IMR-90 (cell line): ENCODE data around the gene AMOTL2. TPM values are rescaled to one million over a fixed set of nuclear protein-coding genes. Genes with fewer than 3 reads are reported as not detected.

Experiments used
- ATAC-seq: fragments of 200-7000 bp; cut with Tn5 transposase; 2 replicates; pipeline ENCODE4 v1.9.1; 2020; ENCODE audit warnings: low read depth, mild to moderate bottlenecking, moderate library complexity
- BruUV-seq: library from RNA; stranded (reverse); fragments of 400-500 nt; replicated peaks from 2 replicates; lab custom pipeline; 2021; lab: Mats Ljungman, UMichigan
- CTCF ChIA-PET: fragments of 300-600 bp; formaldehyde crosslinking; extraction: SDS; loops from one replicate; lab custom pipeline; 2021; ENCODE audit warnings: antibody characterized with exemption; lab: Yijun Ruan, JAX
- POLR2A ChIA-PET: fragments of 300-600 bp; sonication (Branson Sonifier 250); formaldehyde crosslinking; loops from one replicate; lab custom pipeline; 2022; ENCODE audit warnings: antibody characterized with exemption; ENCODE audit not compliant: unreplicated experiment; lab: Charles Lee
- DNase-seq: peaks from one replicate; pipeline ENCODE4 v3.0.0; 2013
- H2AFZ ChIP-seq: replicated peaks from 2 replicates; pipeline ENCODE3; 2013; ENCODE audit warnings: low read length, mild to moderate bottlenecking; ENCODE audit not compliant: poor library complexity
- H2AK5ac ChIP-seq: 2 replicates; pipeline ENCODE4 v1.6.1; 2013; ENCODE audit warnings: low read depth, low read length, inconsistent platforms
- H2AK9ac ChIP-seq: replicated peaks from 2 replicates; pipeline ENCODE3; 2013; ENCODE audit warnings: mild to moderate bottlenecking, low read depth, low read length, moderate library complexity; ENCODE audit not compliant: poor library complexity
- H2BK120ac ChIP-seq: 2 replicates; pipeline ENCODE4 v1.6.1; 2013; ENCODE audit warnings: low read depth, low read length, inconsistent platforms
- H2BK15ac ChIP-seq: 3 replicates; pipeline ENCODE4 v1.6.1; 2013; ENCODE audit warnings: low read depth, low read length, inconsistent platforms
- H2BK20ac ChIP-seq: 2 replicates; pipeline ENCODE4 v1.6.1; 2013; ENCODE audit warnings: low read depth, mild to moderate bottlenecking, inconsistent platforms, low read length, moderate library complexity
- H2BK5ac ChIP-seq: 2 replicates; pipeline ENCODE4 v1.6.1; 2013; ENCODE audit warnings: mild to moderate bottlenecking, low read depth, low read length, inconsistent platforms; ENCODE audit not compliant: poor library complexity, severe bottlenecking
- H3K14ac ChIP-seq: replicated peaks from 2 replicates; pipeline ENCODE4 v1.6.1; 2013; ENCODE audit warnings: low read depth, low read length, inconsistent platforms
- H3K18ac ChIP-seq: 2 replicates; pipeline ENCODE4 v1.6.1; 2013; ENCODE audit warnings: low read depth, low read length, control low read depth
- H3K23ac ChIP-seq: 2 replicates; pipeline ENCODE4 v1.6.1; 2013; ENCODE audit warnings: low read depth, low read length, inconsistent platforms
- H3K27ac ChIP-seq: 2 replicates; pipeline ENCODE4 v1.5.1; 2013; ENCODE audit warnings: mild to moderate bottlenecking, control low read depth, low read length; ENCODE audit not compliant: insufficient read depth
- H3K27me3 ChIP-seq: 2 replicates; pipeline ENCODE4 v1.6.1; 2013; ENCODE audit warnings: low read length; ENCODE audit not compliant: control insufficient read depth, insufficient read depth
- H3K36me3 ChIP-seq: 2 replicates; pipeline ENCODE4 v1.6.1; 2013; ENCODE audit warnings: low read length, mixed read lengths; ENCODE audit not compliant: control insufficient read depth, insufficient read depth
- H3K4ac ChIP-seq: 2 replicates; pipeline ENCODE4 v1.6.1; 2013; ENCODE audit warnings: low read depth, low read length, inconsistent platforms
- H3K4me1 ChIP-seq: 2 replicates; pipeline ENCODE4 v1.6.1; 2013; ENCODE audit warnings: low read length, mixed read lengths; ENCODE audit not compliant: control insufficient read depth, insufficient read depth
- H3K4me2 ChIP-seq: 2 replicates; pipeline ENCODE4 v1.6.1; 2013; ENCODE audit warnings: low read depth, mild to moderate bottlenecking, control low read depth, low read length, moderate library complexity
- H3K4me3 ChIP-seq: 2 replicates; pipeline ENCODE4 v1.5.1; 2013; ENCODE audit warnings: low read depth, mild to moderate bottlenecking, control low read depth, low read length, moderate library complexity; ENCODE audit not compliant: insufficient read depth
- H3K56ac ChIP-seq: 2 replicates; pipeline ENCODE4 v1.6.1; 2013; ENCODE audit warnings: low read length, inconsistent platforms; ENCODE audit not compliant: insufficient read depth; ENCODE audit errors: extremely low read depth
- H3K79me1 ChIP-seq, 2 experiments: 2 replicates each; pipeline ENCODE4 v1.6.1; 2013; ENCODE audit warnings: low read length in 2 of 2, inconsistent platforms in 1 of 2, low read depth in 1 of 2
- H3K9ac ChIP-seq: 2 replicates; pipeline ENCODE4 v1.6.1; 2013; ENCODE audit warnings: low read depth, low read length, control low read depth
- H3K9me1 ChIP-seq: 2 replicates; pipeline ENCODE4 v1.6.1; 2013; ENCODE audit warnings: low read length, inconsistent platforms; ENCODE audit not compliant: insufficient read depth
- H3K9me3 ChIP-seq: 2 replicates; pipeline ENCODE4 v1.6.1; 2013; ENCODE audit warnings: low read length; ENCODE audit not compliant: control insufficient read depth, insufficient read depth
- H4K20me1 ChIP-seq: 2 replicates; pipeline ENCODE4 v1.6.1; 2013; ENCODE audit warnings: low read length, inconsistent platforms; ENCODE audit not compliant: insufficient read depth
- H4K5ac ChIP-seq: 2 replicates; pipeline ENCODE4 v1.6.1; 2013; ENCODE audit warnings: mild to moderate bottlenecking, low read depth, low read length, control low read depth
- H4K8ac ChIP-seq, 2 experiments: 2 replicates each; pipeline ENCODE4 v1.6.1; 2013; ENCODE audit warnings: low read depth in 2 of 2, low read length in 2 of 2, control low read depth in 1 of 2, inconsistent platforms in 1 of 2
- H4K91ac ChIP-seq: 2 replicates; pipeline ENCODE4 v1.6.1; 2013; ENCODE audit warnings: low read depth, low read length, inconsistent platforms; ENCODE audit not compliant: insufficient read depth
- CEBPB ChIP-seq: IDR thresholded peaks from 2 replicates; pipeline ENCODE4 v1.6.1; 2012; ENCODE audit warnings: low read depth, low read length, improper control_type of control experiment
- CHD1 ChIP-seq: IDR thresholded peaks from 2 replicates; pipeline ENCODE4 v1.6.1; 2012; ENCODE audit warnings: low read depth, low read length, improper control_type of control experiment
- CTCF ChIP-seq: conservative IDR thresholded peaks from 2 replicates; pipeline ENCODE4 v1.5.1; 2012; ENCODE audit warnings: mild to moderate bottlenecking, low read depth, low read length, improper control_type of control experiment
- ELK1 ChIP-seq: fragments of 150-350 bp; IDR thresholded peaks from 2 replicates; pipeline ENCODE4 v1.6.1; 2016; ENCODE audit warnings: low read depth, mild to moderate bottlenecking, low read length, moderate library complexity, borderline replicate concordance
- FOS ChIP-seq: fragments of 150-350 bp; IDR thresholded peaks from 2 replicates; pipeline ENCODE4 v1.6.1; 2016; ENCODE audit warnings: low read depth, low read length
- MAZ ChIP-seq: IDR thresholded peaks from 2 replicates; pipeline ENCODE4 v1.6.1; 2012; ENCODE audit warnings: low read depth, mild to moderate bottlenecking, low read length, improper control_type of control experiment, moderate library complexity, borderline replicate concordance
- MXI1 ChIP-seq: IDR thresholded peaks from 2 replicates; pipeline ENCODE4 v1.6.1; 2012; ENCODE audit warnings: low read depth, mild to moderate bottlenecking, low read length, moderate library complexity, borderline replicate concordance
- RAD21 ChIP-seq: IDR thresholded peaks from 2 replicates; pipeline ENCODE4 v1.6.1; 2012; ENCODE audit warnings: low read length, improper control_type of control experiment
- RCOR1 ChIP-seq: IDR thresholded peaks from 2 replicates; pipeline ENCODE4 v1.6.1; 2012; ENCODE audit warnings: mild to moderate bottlenecking, low read length, improper control_type of control experiment; ENCODE audit not compliant: insufficient replicate concordance
- SMC3 ChIP-seq: fragments of 150-350 bp; IDR thresholded peaks from 2 replicates; pipeline ENCODE4 v1.6.1; 2016; ENCODE audit warnings: low read depth, mild to moderate bottlenecking, antibody characterized with exemption, low read length, moderate library complexity
- WGBS, 2 experiments: methylation state at CpG; one replicate each; pipeline versions ENCODE4 v1.1.5 to v1.1.7; 2013; ENCODE audit warnings: missing lambda C conversion rate in 2 of 2; ENCODE audit not compliant: insufficient read length in 1 of 2; ENCODE audit errors: extremely low coverage in 2 of 2; 5-methylcytosine and 5-hydroxymethylcytosine counted together
- dilution Hi-C: fragments of 300-500 bp; cut with HindIII; formaldehyde crosslinking; loops from one replicate; pipeline ENCODE4 v1.14.3; 2018; ENCODE audit warnings: low sequenced_read_pairs; ENCODE audit not compliant: unreplicated experiment
- in situ Hi-C: fragments of 300-500 bp; cut with MboI; formaldehyde crosslinking; loops from 3 replicates; pipeline ENCODE4 v1.14.3; 2019; ENCODE audit warnings: low sequenced_read_pairs, inconsistent platforms, mixed read lengths
- intact Hi-C: fragments of 100-400 bp; cut with micrococcal nuclease; formaldehyde crosslinking; loops from 2 replicates; pipeline ENCODE4 v1.10.0; 2022
- polyA plus RNA-seq, 3 experiments: library from polyadenylated mRNA; depleted of rRNA; stranded (reverse); fragments of >200 nt; gene quantifications; 2 replicates each; pipeline ENCODE4 v1.2.3, GENCODE V29; 2012; ENCODE audit warnings: low replicate concordance in 1 of 3
- total RNA-seq: library from RNA; depleted of rRNA; stranded (reverse); fragments of >200 nt; gene quantifications from 2 replicates; pipeline ENCODE4 v1.2.3, GENCODE V29; 2012

Gene AMOTL2
- total and polyA plus RNA-seq, 2 of the 4 experiments (the other 2 are of a cell fraction), result 162 to 176 TPM

DNA sequence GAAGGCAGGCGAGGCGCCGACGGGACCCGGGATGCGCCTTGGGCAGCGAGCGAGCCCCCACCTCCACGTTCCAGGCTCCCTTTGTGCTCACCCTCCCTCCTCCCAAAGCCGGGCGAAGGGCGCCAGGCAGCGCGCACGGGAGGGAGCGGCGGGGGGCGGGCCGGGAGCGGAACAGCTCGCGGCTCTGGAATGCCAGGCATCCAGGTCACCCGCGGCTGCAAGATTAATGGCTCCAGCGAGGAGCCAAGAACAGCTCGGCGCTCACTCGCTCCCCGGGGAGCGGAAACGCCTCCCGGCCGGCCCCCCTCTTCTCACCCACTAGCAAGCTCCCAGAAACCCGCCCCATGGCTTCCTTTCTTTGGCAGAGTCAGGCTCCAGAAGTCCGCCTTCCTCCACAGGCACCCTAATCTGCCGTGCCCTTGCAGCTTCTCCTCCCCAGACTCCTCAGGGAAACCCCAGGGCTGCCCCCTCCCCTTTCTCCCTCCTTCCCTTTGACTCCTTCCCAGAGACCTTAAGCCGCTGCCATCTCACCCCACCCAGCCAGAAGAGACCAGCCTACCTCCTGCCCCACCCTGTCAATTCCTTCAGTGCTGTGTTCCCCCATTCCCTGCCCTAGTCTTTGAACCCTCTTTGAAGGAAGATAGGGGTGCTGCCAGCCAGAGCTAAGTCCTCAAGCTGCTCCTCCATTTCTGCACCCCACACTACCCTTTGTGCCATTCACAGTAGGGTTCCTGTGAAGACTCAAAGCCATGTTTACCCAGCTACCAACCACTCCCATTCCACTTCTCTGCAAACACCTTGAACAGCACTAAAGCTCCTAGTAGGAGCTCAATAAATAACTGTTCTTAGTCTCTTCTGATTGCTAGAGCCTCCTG, 9.9 kb downstream of the AMOTL2 start (continued):
- no peak for TF ChIP-seq ELK1

DNA sequence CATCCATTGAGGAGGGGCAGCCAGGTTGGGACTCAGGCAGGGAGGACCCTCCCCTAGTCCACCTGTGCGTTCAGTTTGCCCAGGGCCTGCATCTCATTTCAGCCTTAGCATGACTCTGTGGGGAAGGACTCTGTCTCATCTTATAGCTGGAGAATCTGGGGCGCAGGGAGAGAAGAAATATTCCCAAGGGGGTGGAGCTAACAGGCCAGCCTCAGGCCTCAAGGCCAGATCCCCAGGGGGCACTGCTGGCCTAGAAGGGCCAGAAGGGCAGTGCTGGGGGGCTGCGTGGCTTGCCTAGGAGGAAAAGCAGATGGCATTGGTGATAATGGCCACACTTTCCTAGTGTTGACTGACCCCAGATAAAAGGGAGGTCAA, 10.9 kb downstream of the AMOTL2 start:
- Histone ChIP-seq H3K18ac (peak overlapping the region; percentile 63), H2AK9ac (peak overlapping the region; percentile 89), H3K27ac (peak overlapping the region; percentile 82), H3K9me1 (peaks cover 24% of the 10 kb centered on the region; the same call in 1 of the 2 replicates), H3K36me3 (peaks cover 93% of the 10 kb centered on the region), H4K20me1 (peaks cover 95% of the 10 kb centered on the region), H3K27me3 (no peaks in the 10 kb centered on the region), H2BK20ac (peak overlapping the region; percentile 72; the same call in 1 of the 2 replicates), H3K4me3 (no peak overlapping the region), H3K9me3 (no peaks in the 10 kb centered on the region), H4K5ac (peak overlapping the region; percentile 50), H3K4me1 (peaks cover 83% of the 10 kb centered on the region), H2AK5ac (peak overlapping the region; percentile 82), H4K91ac (peak overlapping the region; percentile 95), H3K56ac (peak overlapping the region; percentile 89), H2BK120ac (peak overlapping the region; percentile 86), H3K4me2 (peak overlapping the region; percentile 51; the same call in 1 of the 2 replicates), H3K23ac (peak overlapping the region; percentile 83), H2BK15ac (peak overlapping the region; percentile 49; the same call in 2 of the 3 replicates), H2BK5ac (peak overlapping the region; percentile 87), H3K14ac (peak overlapping the region; percentile 94), H3K9ac (peak overlapping the region; percentile 74), H3K4ac (peak overlapping the region; percentile 93), H3K79me1 (peaks cover 29 to 83% of the 10 kb centered on the region in 2 experiments; a peak in 3 of 4 replicates), H4K8ac (peak overlapping the region; percentile 82 to 90), H2AFZ (no peak overlapping the region)
- ATAC-seq (no peak), DNase-seq (no peak)
- no CpG with 5 or more reads among the region's 3 CpGs for WGBS, 2 experiments
- POLR2A ChIA-PET, result interaction anchor here (1.3 to 2.8 kb wide), 4 partner anchors 9 to 35 kb away, joined by 3 to 12 read pairs (median 6); partner anchors contain the start of gene AMOTL2
- intact Hi-C loops, result loop anchor here (5.0 kb wide), 1 partner anchor 151 kb away; no protein-coding TSS in a partner anchor
- TF ChIP-seq SMC3, result no peak
- TF ChIP-seq CEBPB, result no peak
- TF ChIP-seq CTCF, result no peak
- no peak for TF ChIP-seq FOS
- TF ChIP-seq MXI1, result no peak
- TF ChIP-seq CHD1, result no peak
- TF ChIP-seq RAD21, result no peak
- TF ChIP-seq RCOR1, result no peak
- no peak for TF ChIP-seq MAZ
- dilution Hi-C loops, result no loop called here
- BruUV-seq, result no TSS peak
- in situ Hi-C loops, result no loop called here
- CTCF ChIA-PET, result no interaction called here
